ENCODE results near the gene PHC2.

DNA sequence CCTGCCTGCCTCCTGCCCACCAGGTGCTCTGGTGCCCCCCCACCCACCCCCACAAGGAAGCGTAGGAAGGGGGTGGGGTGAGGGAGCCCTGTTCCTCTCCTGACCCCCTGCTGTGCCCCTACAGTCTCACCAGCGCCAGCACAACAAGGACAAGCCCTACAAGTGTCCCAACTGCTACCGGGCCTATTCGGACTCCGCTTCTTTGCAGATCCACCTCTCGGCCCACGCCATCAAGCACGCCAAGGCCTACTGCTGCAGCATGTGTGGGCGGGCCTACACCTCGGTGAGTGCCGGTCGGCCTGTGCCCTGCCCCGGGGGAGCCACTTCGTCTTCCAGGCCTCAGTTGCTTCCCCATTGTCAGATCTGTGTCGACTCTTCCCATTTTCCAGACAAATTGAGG, 135.9 kb downstream of the PHC2 start:
- TF ChIP-seq EZH2 (optimal IDR thresholded peaks at IDR 0.05; ENCODE audit: low read depth, low read length), result no peak
- TF ChIP-seq, protein P1, sequence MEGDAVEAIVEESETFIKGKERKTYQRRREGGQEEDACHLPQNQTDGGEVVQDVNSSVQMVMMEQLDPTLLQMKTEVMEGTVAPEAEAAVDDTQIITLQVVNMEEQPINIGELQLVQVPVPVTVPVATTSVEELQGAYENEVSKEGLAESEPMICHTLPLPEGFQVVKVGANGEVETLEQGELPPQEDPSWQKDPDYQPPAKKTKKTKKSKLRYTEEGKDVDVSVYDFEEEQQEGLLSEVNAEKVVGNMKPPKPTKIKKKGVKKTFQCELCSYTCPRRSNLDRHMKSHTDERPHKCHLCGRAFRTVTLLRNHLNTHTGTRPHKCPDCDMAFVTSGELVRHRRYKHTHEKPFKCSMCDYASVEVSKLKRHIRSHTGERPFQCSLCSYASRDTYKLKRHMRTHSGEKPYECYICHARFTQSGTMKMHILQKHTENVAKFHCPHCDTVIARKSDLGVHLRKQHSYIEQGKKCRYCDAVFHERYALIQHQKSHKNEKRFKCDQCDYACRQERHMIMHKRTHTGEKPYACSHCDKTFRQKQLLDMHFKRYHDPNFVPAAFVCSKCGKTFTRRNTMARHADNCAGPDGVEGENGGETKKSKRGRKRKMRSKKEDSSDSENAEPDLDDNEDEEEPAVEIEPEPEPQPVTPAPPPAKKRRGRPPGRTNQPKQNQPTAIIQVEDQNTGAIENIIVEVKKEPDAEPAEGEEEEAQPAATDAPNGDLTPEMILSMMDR (IDR thresholded peaks at IDR 0.05; ENCODE audit: low read length), result no peak
- TF ChIP-seq EZH2phosphoT487 (IDR thresholded peaks at IDR 0.05; ENCODE audit: low read length), result no peak
